ENCODE results near the gene GRIFIN.

The GRIFIN gene

DNA sequence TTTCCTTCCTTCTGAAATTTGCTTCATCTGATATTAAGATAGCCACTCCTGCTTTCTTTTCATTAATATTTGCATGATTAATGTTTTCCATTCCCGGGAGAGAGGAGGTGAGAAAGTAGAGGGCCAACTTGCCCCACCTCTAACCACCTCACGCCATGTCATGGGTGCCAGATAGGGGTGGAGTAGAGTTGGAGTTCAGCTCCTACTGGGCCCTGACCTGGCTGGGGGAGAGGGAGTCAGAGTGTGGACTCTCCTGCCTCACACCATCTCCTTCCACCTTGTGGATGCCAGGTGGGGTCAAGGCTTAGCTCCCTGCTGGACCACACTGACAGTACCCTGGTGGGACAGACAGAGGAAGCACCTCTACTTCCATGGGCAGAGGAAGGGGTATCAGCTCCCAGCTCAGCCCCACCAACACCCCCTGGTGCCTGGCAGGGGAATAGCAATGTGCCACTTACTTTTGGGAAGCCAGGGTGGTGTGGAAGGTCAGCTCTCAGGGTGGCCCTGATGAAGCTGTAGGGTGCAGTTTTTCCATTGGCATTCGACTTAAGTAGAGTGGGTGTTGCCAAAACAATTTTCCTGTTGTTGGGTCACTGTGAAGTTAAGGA, 44.8 kb downstream of the GRIFIN start:
- DNase-seq = peak; percentile 64

DNA sequence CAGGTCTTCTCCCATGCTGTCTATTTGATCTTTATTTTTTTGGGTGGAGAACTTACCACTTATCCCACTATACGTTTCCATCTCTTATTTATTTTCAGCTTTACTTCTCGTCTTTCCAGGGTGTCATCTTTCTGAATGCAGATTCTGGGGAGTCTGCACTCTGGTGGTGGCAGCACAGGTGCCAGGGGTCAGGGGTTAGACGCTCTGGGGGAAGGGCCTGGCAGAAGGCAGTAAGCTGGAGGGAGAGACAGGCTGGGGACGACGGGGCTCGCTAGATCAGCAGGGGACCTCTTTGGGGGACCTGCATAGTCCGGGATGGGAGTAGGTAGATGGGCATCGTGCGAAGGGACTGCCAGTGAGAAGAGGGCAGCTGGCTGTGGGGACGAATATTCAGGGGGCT, 50.4 kb downstream of the GRIFIN start:
- no peak for DNase-seq

Data from activated CD4-positive, alpha-beta T cell treated with anti-CD3 and anti-CD28 coated beads for 48 hours (primary cell).